Skeletal muscle satellite cell (primary cell): ENCODE results near the gene OMP.

Experiments
- H3K27me3 ChIP-seq: 2 replicates; pipeline ENCODE4 v1.7.0; 2013; ENCODE audit warnings: low read length; ENCODE audit not compliant: control insufficient read depth, insufficient read depth
- H3K36me3 ChIP-seq: 2 replicates; pipeline ENCODE4 v1.7.0; 2013; ENCODE audit warnings: mild to moderate bottlenecking, control low read depth, low read length; ENCODE audit not compliant: insufficient read depth
- H3K4me1 ChIP-seq: 2 replicates; pipeline ENCODE4 v1.7.0; 2013; ENCODE audit warnings: low read length; ENCODE audit not compliant: control insufficient read depth, insufficient read depth
- H3K4me2 ChIP-seq: 2 replicates; pipeline ENCODE4 v1.7.0; 2013; ENCODE audit warnings: mild to moderate bottlenecking, low read length
- H3K4me3 ChIP-seq: 2 replicates; pipeline ENCODE4 v1.7.0; 2013; ENCODE audit warnings: low read length
- H3K9ac ChIP-seq: 2 replicates; pipeline ENCODE4 v1.7.0; 2013; ENCODE audit warnings: mild to moderate bottlenecking, low read depth, low read length, moderate library complexity
- H3K9me3 ChIP-seq: replicated peaks from 2 replicates; pipeline ENCODE4 v1.7.0; 2013; ENCODE audit warnings: mild to moderate bottlenecking, control low read depth, low read length

OMP gene

GRCh38 chr11:77100166-77101042 is 2.2 kb upstream of the OMP start:
- Histone ChIP-seq H3K4me2 (no peak overlapping the region), H3K4me1 (peaks cover 7% of the 10 kb centered on the region), H3K9me3 (no peaks in the 10 kb centered on the region), H3K36me3 (peaks cover 13% of the 10 kb centered on the region), H3K9ac (no peak overlapping the region), H3K4me3 (no peak overlapping the region), H3K27me3 (no peaks in the 10 kb centered on the region)

- no peak overlapping the region for H3K4me3 ChIP-seq
- no peak overlapping the region for H3K4me2 ChIP-seq
- H3K27me3 ChIP-seq = no peaks in the 10 kb centered on the region
- H3K36me3 ChIP-seq = peaks cover 13% of the 10 kb centered on the region
- no peaks in the 10 kb centered on the region for H3K9me3 ChIP-seq
- peaks cover 11% of the 10 kb centered on the region for H3K4me1 ChIP-seq
- H3K9ac ChIP-seq = no peak overlapping the region
Measured at GRCh38 chr11:77101043-77101537, 1.6 kb upstream of the OMP start.

GRCh38 chr11:77103319-77103718 is 679 bp downstream of the OMP start:
- Histone ChIP-seq H3K27me3 (no peaks in the 10 kb centered on the region), H3K4me2 (no peak overlapping the region), H3K9ac (no peak overlapping the region), H3K4me3 (no peak overlapping the region), H3K36me3 (peaks cover 13% of the 10 kb centered on the region), H3K9me3 (no peaks in the 10 kb centered on the region), H3K4me1 (peaks cover 32% of the 10 kb centered on the region)

GRCh38 chr11:77104727-77105126 is 2.1 kb downstream of the OMP start:
- H3K36me3 ChIP-seq = peaks cover 13% of the 10 kb centered on the region

GRCh38 chr11:77106321-77106720 is 3.7 kb downstream of the OMP start:
- Histone ChIP-seq H3K4me2 (no peak overlapping the region), H3K9ac (no peak overlapping the region), H3K27me3 (no peaks in the 10 kb centered on the region), H3K4me1 (peaks cover 61% of the 10 kb centered on the region), H3K9me3 (no peaks in the 10 kb centered on the region), H3K36me3 (peaks cover 13% of the 10 kb centered on the region), H3K4me3 (no peak overlapping the region)

More at GRCh38 chr11:77104727-77105126, 2.1 kb downstream of the OMP start:
- Histone ChIP-seq H3K9me3 (no peaks in the 10 kb centered on the region), H3K4me2 (no peak overlapping the region), H3K27me3 (no peaks in the 10 kb centered on the region), H3K4me3 (no peak overlapping the region), H3K4me1 (peaks cover 46% of the 10 kb centered on the region), H3K9ac (no peak overlapping the region)

- H3K4me2 ChIP-seq = no peak overlapping the region
- H3K36me3 ChIP-seq = peaks cover 13% of the 10 kb centered on the region
- H3K9ac ChIP-seq = no peak overlapping the region
- H3K4me3 ChIP-seq = no peak overlapping the region
- no peaks in the 10 kb centered on the region for H3K27me3 ChIP-seq
- H3K4me1 ChIP-seq = peaks cover 61% of the 10 kb centered on the region
- H3K9me3 ChIP-seq = no peaks in the 10 kb centered on the region
Measured at GRCh38 chr11:77106759-77107158, 4.1 kb downstream of the OMP start.

- Histone ChIP-seq H3K36me3 (peaks cover 8% of the 10 kb centered on the region), H3K4me1 (peaks cover 63% of the 10 kb centered on the region), H3K9ac (peak overlapping the region; percentile 5), H3K4me2 (peak overlapping the region; percentile 75), H3K27me3 (no peaks in the 10 kb centered on the region), H3K9me3 (no peaks in the 10 kb centered on the region), H3K4me3 (peak overlapping the region; percentile 49)
Measured at GRCh38 chr11:77107950-77108349, 5.3 kb downstream of the OMP start.

GRCh38 chr11:77108436-77108835 is 5.8 kb downstream of the OMP start:
- Histone ChIP-seq H3K36me3 (peaks cover 5% of the 10 kb centered on the region), H3K27me3 (no peaks in the 10 kb centered on the region), H3K4me1 (peaks cover 68% of the 10 kb centered on the region), H3K4me3 (peak overlapping the region; percentile 48), H3K9me3 (no peaks in the 10 kb centered on the region), H3K9ac (no peak overlapping the region), H3K4me2 (peak overlapping the region; percentile 75)

GRCh38 chr11:77109236-77110019 is 6.8 kb downstream of the OMP start:
- Histone ChIP-seq H3K9me3 (no peaks in the 10 kb centered on the region), H3K27me3 (no peaks in the 10 kb centered on the region), H3K4me3 (peak overlapping the region; percentile 40), H3K36me3 (peaks cover 4% of the 10 kb centered on the region), H3K9ac (peak overlapping the region; percentile 59), H3K4me2 (peak overlapping the region; percentile 75), H3K4me1 (peaks cover 67% of the 10 kb centered on the region)

GRCh38 chr11:77110836-77111235 is 8.2 kb downstream of the OMP start:
- H3K4me1 ChIP-seq = peaks cover 58% of the 10 kb centered on the region
- no peak overlapping the region for H3K9ac ChIP-seq
- H3K4me3 ChIP-seq = no peak overlapping the region
- no peaks in the 10 kb centered on the region for H3K9me3 ChIP-seq
- H3K4me2 ChIP-seq = no peak overlapping the region
- H3K27me3 ChIP-seq = no peaks in the 10 kb centered on the region
- peaks cover 6% of the 10 kb centered on the region for H3K36me3 ChIP-seq

GRCh38 chr11:77111277-77111676 is 8.6 kb downstream of the OMP start:
- no peak overlapping the region for H3K4me3 ChIP-seq

More at GRCh38 chr11:77111277-77111676, 8.6 kb downstream of the OMP start:
- Histone ChIP-seq H3K4me2 (no peak overlapping the region), H3K9ac (no peak overlapping the region), H3K27me3 (no peaks in the 10 kb centered on the region), H3K9me3 (no peaks in the 10 kb centered on the region), H3K36me3 (peaks cover 9% of the 10 kb centered on the region), H3K4me1 (peaks cover 55% of the 10 kb centered on the region)
